Activated effector memory CD4-positive, alpha-beta T cell treated with anti-CD3 and anti-CD28 coated beads, Interleukin-2, amount 50 U/mL, for 16 hours (primary cell): ENCODE results near the gene CAMK2G.
"Not testable (repeated sequence)": the region's sequence is repeated elsewhere in the genome, so short reads cannot be mapped to it uniquely, and the experiment has no call there.

ENCODE experiments used
- DNase-seq: peaks from one replicate; pipeline ENCODE4 v3.0.0-alpha.2; 2020

Gene CAMK2G

DNA sequence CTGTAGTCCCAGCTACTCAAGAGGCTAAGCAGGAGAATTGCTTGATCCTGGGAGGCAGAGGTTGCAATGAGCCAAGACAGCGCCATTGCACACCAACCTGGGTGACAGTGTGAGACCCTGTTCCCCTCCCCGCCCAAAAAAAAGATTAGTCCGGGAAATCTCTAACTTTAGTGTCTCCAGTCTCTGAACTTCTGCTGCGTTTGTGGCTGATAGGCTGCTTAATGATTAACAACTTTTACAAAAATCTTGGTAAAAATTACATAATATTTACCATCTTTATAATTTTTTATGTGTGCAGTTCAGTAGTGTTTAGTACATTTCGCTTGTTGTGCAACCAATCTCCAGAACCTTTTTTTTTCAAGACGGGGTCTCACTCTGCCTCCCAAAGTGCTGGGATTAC, 26.9 kb upstream of the CAMK2G start:
- no peak for DNase-seq

DNA sequence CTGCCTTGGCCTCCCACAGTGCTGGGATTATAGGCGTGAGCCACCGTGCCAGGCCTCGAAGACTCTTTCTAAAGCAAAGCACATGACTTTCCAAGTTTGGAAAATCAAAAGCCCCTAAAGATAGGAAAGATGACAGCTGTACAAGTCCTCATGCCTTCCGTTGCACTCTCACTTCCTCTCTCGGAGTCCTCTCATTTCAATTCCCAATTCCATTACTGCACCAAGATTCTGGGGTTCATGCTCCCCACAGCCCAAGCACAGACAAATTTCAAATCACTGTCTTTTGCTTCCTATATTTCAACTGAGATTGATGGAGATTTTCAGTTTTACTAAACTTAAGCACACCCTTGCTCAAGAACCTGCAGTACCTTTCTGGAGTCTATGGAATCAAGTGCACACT, 25.7 kb upstream of the CAMK2G start:
- no peak for DNase-seq

- DNase-seq: no peak
These were observed 25.1 kb upstream of the CAMK2G start for GRCh38 chr10:73899423-73899822.

DNA sequence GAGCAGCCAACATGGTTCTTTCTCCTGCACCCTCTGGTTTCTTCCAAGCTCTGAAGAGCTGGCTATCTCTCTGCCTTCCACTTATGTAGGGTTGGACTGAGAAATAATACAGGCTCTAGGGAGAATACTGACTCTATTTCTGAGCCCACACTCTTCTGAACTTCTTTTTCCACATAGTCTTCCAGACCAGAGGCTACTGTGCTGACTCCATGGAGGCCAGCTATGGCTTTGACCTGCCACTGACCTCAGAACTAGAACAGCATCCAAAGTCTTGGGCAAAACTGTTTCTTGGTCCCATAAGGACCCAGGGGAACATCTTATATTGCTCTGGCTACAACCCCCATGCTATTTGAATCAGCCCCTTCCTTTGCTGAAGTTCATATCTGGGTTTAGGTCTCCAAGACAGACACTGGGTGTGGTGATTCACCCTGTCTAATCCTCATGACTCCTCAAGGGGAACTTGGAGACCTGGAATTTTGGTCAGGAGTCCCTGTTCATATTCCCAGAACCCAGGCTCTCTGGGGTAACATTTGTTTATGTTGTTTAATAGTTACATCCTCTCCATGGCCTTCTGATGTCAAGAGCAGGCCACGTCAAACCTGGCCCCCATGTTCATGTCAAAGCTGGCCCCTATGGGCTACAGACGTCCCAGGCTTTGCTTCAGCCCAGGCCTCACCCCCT, 24.5 kb upstream of the CAMK2G start:
- no peak for DNase-seq

GRCh38 chr10:73897693-73898092, 23.3 kb upstream of the CAMK2G start:
- no peak for DNase-seq

DNA sequence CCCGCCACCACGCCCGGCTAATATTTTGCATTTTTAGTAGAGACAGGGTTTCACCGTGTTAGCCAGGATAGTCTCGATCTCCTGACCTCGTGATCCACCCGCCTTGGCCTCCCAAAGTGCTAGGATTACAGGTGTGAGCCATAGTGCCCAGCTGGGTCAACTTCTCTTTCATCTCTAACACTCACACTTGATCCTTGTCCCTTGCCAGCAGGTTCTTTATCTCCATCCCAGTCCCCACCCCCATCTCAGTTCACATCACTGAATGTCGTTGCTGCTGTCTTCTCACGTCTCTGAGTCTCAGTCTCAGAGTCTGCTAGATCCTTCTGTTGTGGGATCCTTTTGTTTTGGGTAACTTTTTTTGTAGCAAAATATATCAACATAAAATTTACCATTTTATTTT, 21.0 kb upstream of the CAMK2G start:
- not testable (repeated sequence) for DNase-seq

- DNase-seq: no peak
These were observed 20.1 kb upstream of the CAMK2G start for GRCh38 chr10:73894245-73894971.

GRCh38 chr10:73893426-73893825, 19.1 kb upstream of the CAMK2G start:
- no peak for DNase-seq

GRCh38 chr10:73892310-73893030, 18.1 kb upstream of the CAMK2G start:
- DNase-seq: no peak

DNA sequence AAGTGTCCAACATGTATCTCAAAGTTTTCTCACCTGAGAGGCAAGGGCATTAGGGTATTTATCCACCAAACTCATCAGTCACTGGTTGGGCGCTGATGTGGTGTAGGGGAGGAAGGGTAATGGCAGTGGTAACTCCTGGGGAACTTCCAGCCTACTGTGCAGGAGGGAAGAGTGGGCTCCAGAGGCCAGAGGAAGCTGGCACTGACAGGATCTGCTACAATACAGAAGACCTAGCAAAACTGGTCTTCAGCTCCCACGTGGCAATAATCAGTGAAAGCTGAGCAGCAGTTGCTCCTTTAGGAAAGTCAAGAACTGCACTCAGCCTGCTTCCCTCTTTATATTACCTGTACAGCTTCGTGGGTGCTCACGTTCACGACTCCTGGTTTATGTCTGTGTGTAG, 17.2 kb upstream of the CAMK2G start:
- no peak for DNase-seq

DNA sequence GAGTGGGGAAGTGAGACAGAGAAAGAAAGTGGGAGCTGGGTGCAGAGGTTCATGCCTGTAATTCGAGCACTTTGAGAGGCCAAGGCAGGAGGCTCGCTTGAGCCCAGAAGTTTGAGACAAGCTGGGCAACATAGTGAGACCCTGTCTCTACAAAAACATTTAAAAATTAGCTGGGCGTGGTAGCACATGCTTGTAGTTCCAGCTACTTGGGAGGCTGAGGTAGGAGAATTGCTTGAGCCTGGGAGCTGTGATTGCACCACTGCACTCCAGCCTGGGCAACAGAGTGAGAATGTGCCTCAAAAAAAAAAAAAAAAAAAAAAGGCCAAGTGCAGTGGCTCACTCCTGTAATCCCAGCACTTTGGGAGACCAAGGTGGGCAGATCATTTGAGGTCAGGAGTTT, 16.5 kb upstream of the CAMK2G start:
- not testable (repeated sequence) for DNase-seq

- DNase-seq: no peak
These were observed 15.9 kb upstream of the CAMK2G start for GRCh38 chr10:73890261-73890660.

GRCh38 chr10:73889416-73889815, 15.1 kb upstream of the CAMK2G start:
- DNase-seq: not testable (repeated sequence)

DNA sequence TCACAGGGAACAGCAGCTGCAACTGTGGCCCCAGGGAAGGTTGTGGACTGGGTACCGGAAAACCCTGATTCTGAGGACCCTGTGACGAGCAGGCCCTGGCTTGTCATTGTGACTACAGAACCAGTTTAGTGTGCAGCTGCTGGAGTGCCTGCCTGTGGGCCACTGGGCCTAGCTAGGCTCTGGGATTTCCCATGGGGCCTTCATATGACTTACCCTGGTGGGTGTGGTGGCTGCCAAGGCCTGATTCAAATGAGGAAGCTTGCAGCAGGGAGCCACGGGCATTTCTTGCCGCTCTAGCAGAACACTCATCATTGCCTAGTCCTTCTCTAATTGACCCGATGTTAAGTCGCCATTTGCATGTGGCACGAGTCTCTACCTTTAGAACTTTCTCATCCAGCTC, 14.7 kb upstream of the CAMK2G start:
- peak; percentile 72 for DNase-seq

DNA sequence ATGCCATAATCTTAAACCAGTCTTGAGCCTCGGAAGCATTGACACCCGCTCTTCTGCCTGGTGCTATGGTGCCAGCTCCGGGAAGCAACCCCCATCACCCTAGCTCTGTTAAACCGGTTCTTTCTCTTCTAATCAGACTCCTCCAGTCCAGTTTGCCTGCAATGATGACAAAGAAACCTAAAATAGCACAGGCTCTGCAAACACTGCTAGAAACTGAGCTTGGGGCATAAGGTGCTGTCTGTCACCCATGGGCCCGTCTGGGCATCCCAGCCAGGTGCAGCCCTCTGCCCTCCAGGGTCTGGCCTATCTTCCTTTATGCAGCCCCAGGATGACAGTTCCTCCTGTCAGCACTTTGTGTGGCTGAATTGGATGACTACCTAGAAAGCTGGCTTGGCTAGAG, 14.2 kb upstream of the CAMK2G start:
- DNase-seq: no peak

- no peak for DNase-seq
These were observed 13.1 kb upstream of the CAMK2G start for GRCh38 chr10:73887294-73888039.

- no peak for DNase-seq
These were observed 12.4 kb upstream of the CAMK2G start for GRCh38 chr10:73886661-73887293.

DNA sequence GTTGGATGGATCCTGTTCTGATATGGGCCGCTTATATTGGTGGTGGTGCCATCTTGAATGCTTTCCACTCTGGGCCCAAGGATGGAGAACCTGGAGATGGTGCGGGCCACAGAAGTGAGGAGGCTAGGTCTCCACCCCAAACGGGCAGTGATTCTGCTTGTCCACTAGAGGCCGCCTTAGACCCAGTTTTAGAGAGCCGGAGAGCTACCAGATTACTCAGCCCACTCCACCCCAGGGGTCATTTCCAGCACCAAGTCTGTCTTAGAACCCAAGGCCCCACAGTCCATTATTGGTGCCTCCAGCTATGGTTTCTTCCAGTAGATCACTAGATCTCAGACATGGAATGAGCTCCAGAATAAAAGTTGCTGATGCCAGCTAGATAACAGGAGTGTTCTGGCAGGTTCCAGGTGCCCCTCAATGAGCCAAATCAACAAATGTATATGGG, 11.8 kb upstream of the CAMK2G start:
- DNase-seq: peak; percentile 86

DNA sequence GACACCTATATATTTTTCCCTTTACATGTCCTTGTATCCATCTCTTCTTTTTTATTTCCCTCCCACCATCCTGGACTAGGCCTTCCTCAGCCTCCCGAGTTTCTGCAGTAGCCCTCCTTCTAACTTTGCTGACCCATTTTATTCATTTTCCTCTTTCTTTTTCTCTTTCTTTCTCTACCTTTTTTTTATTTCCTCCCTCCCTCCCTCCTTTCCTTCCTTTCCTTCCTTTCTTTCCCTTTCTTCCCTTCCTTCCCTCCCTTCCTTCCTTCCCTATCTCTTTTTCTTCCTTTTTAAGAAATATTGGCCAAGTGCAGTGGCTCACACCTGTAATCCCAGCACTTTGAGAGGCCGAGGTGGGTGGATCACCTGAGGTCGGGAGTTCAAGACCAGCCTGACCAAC, 9.7 kb upstream of the CAMK2G start:
- no peak for DNase-seq

GRCh38 chr10:73881221-73881919, 7.0 kb upstream of the CAMK2G start:
- no peak for DNase-seq

DNA sequence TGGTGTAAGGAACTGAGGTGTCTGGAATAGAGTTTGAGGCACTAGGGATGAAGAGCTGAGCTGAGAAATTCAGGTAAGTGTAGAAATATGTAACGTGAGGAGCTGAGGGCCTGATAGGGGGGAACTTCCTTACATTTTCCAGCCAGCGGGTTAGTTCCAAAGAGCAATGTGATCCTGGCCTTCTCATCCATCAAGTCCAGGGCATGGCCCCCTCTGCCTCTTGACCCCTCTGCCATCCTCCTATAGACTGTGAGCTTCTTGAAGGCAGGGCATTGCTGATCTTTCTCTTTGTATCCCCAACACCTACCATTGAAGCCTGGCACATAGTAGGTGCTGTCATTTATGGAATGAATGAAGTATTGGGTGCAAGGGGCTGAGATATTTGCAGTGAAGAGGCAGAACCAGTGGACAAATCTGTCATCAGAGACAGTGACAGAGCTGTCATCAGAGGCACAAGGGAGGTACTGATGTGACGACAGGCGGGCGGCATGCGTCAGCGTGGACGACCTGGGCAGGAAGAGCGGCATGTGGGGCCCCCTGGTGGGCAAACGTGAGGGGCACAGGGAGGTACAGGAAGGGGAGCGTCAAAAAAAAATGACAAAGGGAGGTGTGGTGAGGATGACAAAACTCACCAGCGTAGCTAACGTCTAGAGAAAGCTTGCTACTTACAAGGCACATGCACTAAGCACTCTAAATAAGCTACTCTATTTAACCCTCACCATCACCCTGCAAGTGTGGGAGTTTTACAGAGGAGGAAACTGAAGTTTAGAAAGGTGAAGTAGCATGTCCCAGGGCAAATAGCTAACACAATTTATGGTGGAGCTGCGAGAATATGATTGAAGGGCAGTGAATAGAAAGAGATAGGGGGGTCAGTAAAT, 5.2 kb upstream of the CAMK2G start:
- DNase-seq: peak; percentile 96
